Measurements from ENCODE around the gene DAD1. TPM values are rescaled to one million over a fixed set of nuclear protein-coding genes. Genes with fewer than 3 reads are reported as not detected.

The DAD1 gene
- total RNA-seq, 2 donors from 2014 or later = 109 to 236 TPM

DNA sequence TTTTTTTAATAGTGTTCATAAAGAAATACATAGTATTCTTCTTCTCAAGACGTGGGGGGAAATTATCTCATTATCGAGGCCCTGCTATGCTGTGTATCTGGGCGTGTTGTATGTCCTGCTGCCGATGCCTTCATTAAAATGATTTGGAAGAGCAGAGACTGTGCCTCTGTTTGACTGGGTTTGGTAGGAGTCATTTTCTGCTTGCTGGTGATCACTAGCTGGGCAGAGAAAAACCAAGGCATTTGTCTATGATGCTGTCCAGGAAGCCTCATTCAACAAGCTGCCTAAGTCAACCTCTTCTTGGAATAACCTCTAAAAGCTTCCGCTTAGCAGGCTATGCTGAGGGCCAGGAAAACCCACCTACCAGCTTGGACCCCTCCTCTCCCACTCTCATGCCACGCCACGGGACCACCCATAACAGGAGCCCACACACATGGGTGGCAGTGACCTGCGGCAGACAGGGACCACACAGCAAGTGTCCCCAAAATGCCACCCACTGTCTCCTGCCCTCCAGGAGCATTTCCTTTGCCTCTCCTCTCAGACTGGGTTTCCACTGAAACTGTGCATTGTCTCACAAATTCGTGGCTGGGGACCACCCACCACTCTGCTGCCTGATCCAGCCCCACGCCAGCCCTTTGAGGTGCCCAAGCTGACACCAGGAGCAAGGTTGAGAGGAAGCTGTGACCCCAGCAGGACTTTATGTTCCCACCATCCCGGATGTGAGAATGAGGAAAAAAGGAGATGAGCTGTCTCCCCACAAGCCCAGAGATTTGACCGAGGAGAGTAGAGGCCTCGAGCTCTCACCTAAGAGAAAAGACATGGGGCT is 36.8 kb downstream of the DAD1 start:
- Histone ChIP-seq H3K36me3 (no peaks in the 10 kb centered on the region), H3K9me3 (no peaks in the 10 kb centered on the region), H3K4me1 (ENCODE audit: control insufficient read depth in 1 of 2, low read depth in 2 of 2) (peaks cover 0 to 8% of the 10 kb centered on the region in 2 donors), H3K27ac (no peak overlapping the region), H3K4me3 (no peak overlapping the region), H3K27me3 (replicated peaks; ENCODE audit: insufficient read depth) (no peaks in the 10 kb centered on the region)
- ATAC-seq (ENCODE audit: insufficient number of reproducible peaks, low FRiP score, low read depth) (no peak), DNase-seq (ENCODE audit: low spot score) (no peak)
- TF ChIP-seq, protein P1, sequence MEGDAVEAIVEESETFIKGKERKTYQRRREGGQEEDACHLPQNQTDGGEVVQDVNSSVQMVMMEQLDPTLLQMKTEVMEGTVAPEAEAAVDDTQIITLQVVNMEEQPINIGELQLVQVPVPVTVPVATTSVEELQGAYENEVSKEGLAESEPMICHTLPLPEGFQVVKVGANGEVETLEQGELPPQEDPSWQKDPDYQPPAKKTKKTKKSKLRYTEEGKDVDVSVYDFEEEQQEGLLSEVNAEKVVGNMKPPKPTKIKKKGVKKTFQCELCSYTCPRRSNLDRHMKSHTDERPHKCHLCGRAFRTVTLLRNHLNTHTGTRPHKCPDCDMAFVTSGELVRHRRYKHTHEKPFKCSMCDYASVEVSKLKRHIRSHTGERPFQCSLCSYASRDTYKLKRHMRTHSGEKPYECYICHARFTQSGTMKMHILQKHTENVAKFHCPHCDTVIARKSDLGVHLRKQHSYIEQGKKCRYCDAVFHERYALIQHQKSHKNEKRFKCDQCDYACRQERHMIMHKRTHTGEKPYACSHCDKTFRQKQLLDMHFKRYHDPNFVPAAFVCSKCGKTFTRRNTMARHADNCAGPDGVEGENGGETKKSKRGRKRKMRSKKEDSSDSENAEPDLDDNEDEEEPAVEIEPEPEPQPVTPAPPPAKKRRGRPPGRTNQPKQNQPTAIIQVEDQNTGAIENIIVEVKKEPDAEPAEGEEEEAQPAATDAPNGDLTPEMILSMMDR (IDR thresholded peaks at IDR 0.05) = no peak

DNA sequence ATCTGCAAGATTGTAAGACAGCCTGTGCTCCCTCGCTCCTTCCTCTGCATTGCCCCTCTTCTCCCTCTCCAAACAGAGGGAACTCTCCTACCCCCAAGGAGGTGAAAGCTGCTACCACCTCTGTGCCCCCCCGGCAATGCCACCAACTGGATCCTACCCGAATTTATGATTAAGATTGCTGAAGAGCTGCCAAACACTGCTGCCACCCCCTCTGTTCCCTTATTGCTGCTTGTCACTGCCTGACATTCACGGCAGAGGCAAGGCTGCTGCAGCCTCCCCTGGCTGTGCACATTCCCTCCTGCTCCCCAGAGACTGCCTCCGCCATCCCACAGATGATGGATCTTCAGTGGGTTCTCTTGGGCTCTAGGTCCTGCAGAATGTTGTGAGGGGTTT is 37.4 kb downstream of the DAD1 start:
- Histone ChIP-seq H3K4me1 (ENCODE audit: control insufficient read depth in 1 of 2, low read depth in 2 of 2) (peaks cover 0 to 9% of the 10 kb centered on the region in 2 donors), H3K27ac (no peak overlapping the region), H3K27me3 (replicated peaks; ENCODE audit: insufficient read depth) (no peaks in the 10 kb centered on the region), H3K4me3 (no peak overlapping the region), H3K36me3 (no peaks in the 10 kb centered on the region), H3K9me3 (no peaks in the 10 kb centered on the region)
- TF ChIP-seq, protein P1 (IDR thresholded peaks at IDR 0.05) = no peak
- ATAC-seq (ENCODE audit: insufficient number of reproducible peaks, low FRiP score, low read depth) (no peak), DNase-seq (ENCODE audit: low spot score) (no peak)

DNA sequence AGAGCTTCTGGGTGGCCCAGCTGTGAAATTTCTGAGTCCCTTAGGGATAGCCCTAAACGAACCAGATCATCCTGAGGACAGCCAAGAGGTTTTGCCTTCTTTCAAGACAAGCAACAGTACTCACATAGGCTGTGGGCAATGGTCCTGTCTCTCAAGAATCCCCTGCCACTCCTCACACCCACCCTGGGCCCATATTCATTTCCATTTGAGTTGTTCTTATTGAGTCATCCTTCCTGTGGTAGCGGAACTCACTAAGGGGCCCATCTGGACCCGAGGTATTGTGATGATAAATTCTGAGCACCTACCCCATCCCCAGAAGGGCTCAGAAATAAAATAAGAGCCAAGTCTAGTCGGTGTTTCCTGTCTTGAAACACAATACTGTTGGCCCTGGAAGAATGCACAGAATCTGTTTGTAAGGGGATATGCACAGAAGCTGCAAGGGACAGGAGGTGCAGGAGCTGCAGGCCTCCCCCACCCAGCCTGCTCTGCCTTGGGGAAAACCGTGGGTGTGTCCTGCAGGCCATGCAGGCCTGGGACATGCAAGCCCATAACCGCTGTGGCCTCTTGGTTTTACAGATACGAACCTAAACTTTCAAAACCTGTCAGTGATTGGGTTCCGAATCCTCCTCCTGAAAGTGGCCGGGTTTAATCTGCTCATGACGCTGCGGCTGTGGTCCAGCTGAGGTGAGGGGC is 38.9 kb downstream of the DAD1 start:
- no peak for DNase-seq (ENCODE audit: low spot score)
- Histone ChIP-seq H3K4me3 (no peak overlapping the region), H3K36me3 (no peaks in the 10 kb centered on the region), H3K9me3 (no peaks in the 10 kb centered on the region), H3K4me1 (ENCODE audit: control insufficient read depth in 1 of 2, low read depth in 2 of 2) (peaks cover 0 to 14% of the 10 kb centered on the region in 2 donors), H3K27me3 (replicated peaks; ENCODE audit: insufficient read depth) (no peaks in the 10 kb centered on the region), H3K27ac (no peak overlapping the region)
- TF ChIP-seq, protein P1 (IDR thresholded peaks at IDR 0.05) = no peak
- ATAC-seq (ENCODE audit: insufficient number of reproducible peaks, low FRiP score, low read depth) = no peak

DNA sequence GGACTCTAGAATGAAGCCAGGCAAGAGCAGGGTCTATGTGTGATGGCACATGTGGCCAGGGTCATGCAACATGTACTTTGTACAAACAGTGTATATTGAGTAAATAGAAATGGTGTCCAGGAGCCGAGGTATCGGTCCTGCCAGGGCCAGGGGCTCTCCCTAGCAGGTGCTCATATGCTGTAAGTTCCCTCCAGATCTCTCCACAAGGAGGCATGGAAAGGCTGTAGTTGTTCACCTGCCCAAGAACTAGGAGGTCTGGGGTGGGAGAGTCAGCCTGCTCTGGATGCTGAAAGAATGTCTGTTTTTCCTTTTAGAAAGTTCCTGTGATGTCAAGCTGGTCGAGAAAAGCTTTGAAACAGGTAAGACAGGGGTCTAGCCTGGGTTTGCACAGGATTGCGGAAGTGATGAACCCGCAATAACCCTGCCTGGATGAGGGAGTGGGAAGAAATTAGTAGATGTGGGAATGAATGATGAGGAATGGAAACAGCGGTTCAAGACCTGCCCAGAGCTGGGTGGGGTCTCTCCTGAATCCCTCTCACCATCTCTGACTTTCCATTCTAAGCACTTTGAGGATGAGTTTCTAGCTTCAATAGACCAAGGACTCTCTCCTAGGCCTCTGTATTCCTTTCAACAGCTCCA is 39.6 kb downstream of the DAD1 start:
- H3K27me3 ChIP-seq (replicated peaks; ENCODE audit: insufficient read depth) = no peaks in the 10 kb centered on the region
- peaks cover 0 to 14% of the 10 kb centered on the region in 2 donors for H3K4me1 ChIP-seq (ENCODE audit: control insufficient read depth in 1 of 2, low read depth in 2 of 2)
- H3K9me3 ChIP-seq = no peaks in the 10 kb centered on the region
- no peak overlapping the region for H3K4me3 ChIP-seq
- no peaks in the 10 kb centered on the region for H3K36me3 ChIP-seq
- TF ChIP-seq, protein P1 (IDR thresholded peaks at IDR 0.05) = no peak
- no peak overlapping the region for H3K27ac ChIP-seq
- DNase-seq (ENCODE audit: low spot score) (no peak), ATAC-seq (ENCODE audit: insufficient number of reproducible peaks, low FRiP score, low read depth) (no peak)

Data from thoracic aorta (tissue), 2 donors.